IMR-90 (cell line): Measurements from ENCODE around the gene MOSPD3. TPM values are rescaled to one million over a fixed set of nuclear protein-coding genes. Genes with fewer than 3 reads are reported as not detected.

Experiments used
- ATAC-seq: fragments of 200-7000 bp; cut with Tn5 transposase; 2 replicates; pipeline ENCODE4 v1.9.1; 2020; ENCODE audit warnings: low read depth, mild to moderate bottlenecking, moderate library complexity
- BruUV-seq: library from RNA; stranded (reverse); fragments of 400-500 nt; replicated peaks from 2 replicates; lab custom pipeline; 2021; lab: Mats Ljungman, UMichigan
- CTCF ChIA-PET: fragments of 300-600 bp; formaldehyde crosslinking; extraction: SDS; loops from one replicate; lab custom pipeline; 2021; ENCODE audit warnings: antibody characterized with exemption; lab: Yijun Ruan, JAX
- POLR2A ChIA-PET: fragments of 300-600 bp; sonication (Branson Sonifier 250); formaldehyde crosslinking; loops from one replicate; lab custom pipeline; 2022; ENCODE audit warnings: antibody characterized with exemption; ENCODE audit not compliant: unreplicated experiment; lab: Charles Lee
- DNase-seq: peaks from one replicate; pipeline ENCODE4 v3.0.0; 2013
- H2AFZ ChIP-seq: replicated peaks from 2 replicates; pipeline ENCODE3; 2013; ENCODE audit warnings: low read length, mild to moderate bottlenecking; ENCODE audit not compliant: poor library complexity
- H2AK5ac ChIP-seq: 2 replicates; pipeline ENCODE4 v1.6.1; 2013; ENCODE audit warnings: low read depth, low read length, inconsistent platforms
- H2AK9ac ChIP-seq: replicated peaks from 2 replicates; pipeline ENCODE3; 2013; ENCODE audit warnings: mild to moderate bottlenecking, low read depth, low read length, moderate library complexity; ENCODE audit not compliant: poor library complexity
- H2BK120ac ChIP-seq: 2 replicates; pipeline ENCODE4 v1.6.1; 2013; ENCODE audit warnings: low read depth, low read length, inconsistent platforms
- H2BK15ac ChIP-seq: 3 replicates; pipeline ENCODE4 v1.6.1; 2013; ENCODE audit warnings: low read depth, low read length, inconsistent platforms
- H2BK20ac ChIP-seq: 2 replicates; pipeline ENCODE4 v1.6.1; 2013; ENCODE audit warnings: low read depth, mild to moderate bottlenecking, inconsistent platforms, low read length, moderate library complexity
- H2BK5ac ChIP-seq: 2 replicates; pipeline ENCODE4 v1.6.1; 2013; ENCODE audit warnings: mild to moderate bottlenecking, low read depth, low read length, inconsistent platforms; ENCODE audit not compliant: poor library complexity, severe bottlenecking
- H3K14ac ChIP-seq: replicated peaks from 2 replicates; pipeline ENCODE4 v1.6.1; 2013; ENCODE audit warnings: low read depth, low read length, inconsistent platforms
- H3K18ac ChIP-seq: 2 replicates; pipeline ENCODE4 v1.6.1; 2013; ENCODE audit warnings: low read depth, low read length, control low read depth
- H3K23ac ChIP-seq: 2 replicates; pipeline ENCODE4 v1.6.1; 2013; ENCODE audit warnings: low read depth, low read length, inconsistent platforms
- H3K27ac ChIP-seq: 2 replicates; pipeline ENCODE4 v1.5.1; 2013; ENCODE audit warnings: mild to moderate bottlenecking, control low read depth, low read length; ENCODE audit not compliant: insufficient read depth
- H3K27me3 ChIP-seq: 2 replicates; pipeline ENCODE4 v1.6.1; 2013; ENCODE audit warnings: low read length; ENCODE audit not compliant: control insufficient read depth, insufficient read depth
- H3K36me3 ChIP-seq: 2 replicates; pipeline ENCODE4 v1.6.1; 2013; ENCODE audit warnings: low read length, mixed read lengths; ENCODE audit not compliant: control insufficient read depth, insufficient read depth
- H3K4ac ChIP-seq: 2 replicates; pipeline ENCODE4 v1.6.1; 2013; ENCODE audit warnings: low read depth, low read length, inconsistent platforms
- H3K4me1 ChIP-seq: 2 replicates; pipeline ENCODE4 v1.6.1; 2013; ENCODE audit warnings: low read length, mixed read lengths; ENCODE audit not compliant: control insufficient read depth, insufficient read depth
- H3K4me2 ChIP-seq: 2 replicates; pipeline ENCODE4 v1.6.1; 2013; ENCODE audit warnings: low read depth, mild to moderate bottlenecking, control low read depth, low read length, moderate library complexity
- H3K4me3 ChIP-seq: 2 replicates; pipeline ENCODE4 v1.5.1; 2013; ENCODE audit warnings: low read depth, mild to moderate bottlenecking, control low read depth, low read length, moderate library complexity; ENCODE audit not compliant: insufficient read depth
- H3K56ac ChIP-seq: 2 replicates; pipeline ENCODE4 v1.6.1; 2013; ENCODE audit warnings: low read length, inconsistent platforms; ENCODE audit not compliant: insufficient read depth; ENCODE audit errors: extremely low read depth
- H3K79me1 ChIP-seq, 2 experiments: 2 replicates each; pipeline ENCODE4 v1.6.1; 2013; ENCODE audit warnings: low read length in 2 of 2, inconsistent platforms in 1 of 2, low read depth in 1 of 2
- H3K9ac ChIP-seq: 2 replicates; pipeline ENCODE4 v1.6.1; 2013; ENCODE audit warnings: low read depth, low read length, control low read depth
- H3K9me1 ChIP-seq: 2 replicates; pipeline ENCODE4 v1.6.1; 2013; ENCODE audit warnings: low read length, inconsistent platforms; ENCODE audit not compliant: insufficient read depth
- H3K9me3 ChIP-seq: 2 replicates; pipeline ENCODE4 v1.6.1; 2013; ENCODE audit warnings: low read length; ENCODE audit not compliant: control insufficient read depth, insufficient read depth
- H4K20me1 ChIP-seq: 2 replicates; pipeline ENCODE4 v1.6.1; 2013; ENCODE audit warnings: low read length, inconsistent platforms; ENCODE audit not compliant: insufficient read depth
- H4K5ac ChIP-seq: 2 replicates; pipeline ENCODE4 v1.6.1; 2013; ENCODE audit warnings: mild to moderate bottlenecking, low read depth, low read length, control low read depth
- H4K8ac ChIP-seq, 2 experiments: 2 replicates each; pipeline ENCODE4 v1.6.1; 2013; ENCODE audit warnings: low read depth in 2 of 2, low read length in 2 of 2, control low read depth in 1 of 2, inconsistent platforms in 1 of 2
- H4K91ac ChIP-seq: 2 replicates; pipeline ENCODE4 v1.6.1; 2013; ENCODE audit warnings: low read depth, low read length, inconsistent platforms; ENCODE audit not compliant: insufficient read depth
- BHLHE40 ChIP-seq: fragments of 150-350 bp; IDR thresholded peaks from 2 replicates; pipeline ENCODE4 v1.6.1; 2016; ENCODE audit warnings: mild to moderate bottlenecking, low read depth, low read length
- CHD1 ChIP-seq: IDR thresholded peaks from 2 replicates; pipeline ENCODE4 v1.6.1; 2012; ENCODE audit warnings: low read depth, low read length, improper control_type of control experiment
- FOS ChIP-seq: fragments of 150-350 bp; IDR thresholded peaks from 2 replicates; pipeline ENCODE4 v1.6.1; 2016; ENCODE audit warnings: low read depth, low read length
- MAZ ChIP-seq: IDR thresholded peaks from 2 replicates; pipeline ENCODE4 v1.6.1; 2012; ENCODE audit warnings: low read depth, mild to moderate bottlenecking, low read length, improper control_type of control experiment, moderate library complexity, borderline replicate concordance
- MXI1 ChIP-seq: IDR thresholded peaks from 2 replicates; pipeline ENCODE4 v1.6.1; 2012; ENCODE audit warnings: low read depth, mild to moderate bottlenecking, low read length, moderate library complexity, borderline replicate concordance
- NFE2L2 ChIP-seq: fragments of 150-350 bp; IDR thresholded peaks from 2 replicates; pipeline ENCODE4 v1.6.1; 2016; ENCODE audit warnings: low read depth, mild to moderate bottlenecking, low read length
- POLR2A ChIP-seq: IDR thresholded peaks from 2 replicates; pipeline ENCODE4 v1.6.1; 2012; ENCODE audit warnings: mild to moderate bottlenecking, low read depth, low read length
- RAD21 ChIP-seq: IDR thresholded peaks from 2 replicates; pipeline ENCODE4 v1.6.1; 2012; ENCODE audit warnings: low read length, improper control_type of control experiment
- RFX5 ChIP-seq: IDR thresholded peaks from 2 replicates; pipeline ENCODE4 v1.8.0; 2012; ENCODE audit warnings: low read depth, mild to moderate bottlenecking, low read length, moderate library complexity
- SMC3 ChIP-seq: fragments of 150-350 bp; IDR thresholded peaks from 2 replicates; pipeline ENCODE4 v1.6.1; 2016; ENCODE audit warnings: low read depth, mild to moderate bottlenecking, antibody characterized with exemption, low read length, moderate library complexity
- USF2 ChIP-seq: fragments of 150-350 bp; IDR thresholded peaks from 2 replicates; pipeline ENCODE4 v1.6.1; 2017; ENCODE audit warnings: mild to moderate bottlenecking, antibody characterized with exemption, low read length, low read depth
- WGBS, 2 experiments: methylation state at CpG; one replicate each; pipeline versions ENCODE4 v1.1.5 to v1.1.7; 2013; ENCODE audit warnings: missing lambda C conversion rate in 2 of 2; ENCODE audit not compliant: insufficient read length in 1 of 2; ENCODE audit errors: extremely low coverage in 2 of 2; 5-methylcytosine and 5-hydroxymethylcytosine counted together
- dilution Hi-C: fragments of 300-500 bp; cut with HindIII; formaldehyde crosslinking; loops from one replicate; pipeline ENCODE4 v1.14.3; 2018; ENCODE audit warnings: low sequenced_read_pairs; ENCODE audit not compliant: unreplicated experiment
- in situ Hi-C: fragments of 300-500 bp; cut with MboI; formaldehyde crosslinking; loops from 3 replicates; pipeline ENCODE4 v1.14.3; 2019; ENCODE audit warnings: low sequenced_read_pairs, inconsistent platforms, mixed read lengths
- intact Hi-C: fragments of 100-400 bp; cut with micrococcal nuclease; formaldehyde crosslinking; loops from 2 replicates; pipeline ENCODE4 v1.10.0; 2022
- polyA plus RNA-seq, 3 experiments: library from polyadenylated mRNA; depleted of rRNA; stranded (reverse); fragments of >200 nt; gene quantifications; 2 replicates each; pipeline ENCODE4 v1.2.3, GENCODE V29; 2012; ENCODE audit warnings: low replicate concordance in 1 of 3
- total RNA-seq: library from RNA; depleted of rRNA; stranded (reverse); fragments of >200 nt; gene quantifications from 2 replicates; pipeline ENCODE4 v1.2.3, GENCODE V29; 2012

Gene MOSPD3
- total and polyA plus RNA-seq, 2 of the 4 experiments (the other 2 are of a cell fraction) = 2.3 to 30.0 TPM

- TF ChIP-seq FOS = no peak
- TF ChIP-seq NFE2L2 = no peak
These were observed 20.8 kb downstream of the MOSPD3 start (continued) for GRCh38 chr7:100632951-100633717.

GRCh38 chr7:100639995-100640516 lies 27.7 kb downstream of the MOSPD3 start:
- dilution Hi-C loops = no loop called here
- no peak overlapping the region for H3K14ac ChIP-seq
- no peak overlapping the region for H3K4me2 ChIP-seq
- H2AFZ ChIP-seq = no peak overlapping the region
- H3K79me1 ChIP-seq = no peaks in the 10 kb centered on the region
- no peak overlapping the region for H4K8ac ChIP-seq
- no peaks in the 10 kb centered on the region for H3K9me1 ChIP-seq
- intact Hi-C loops = no loop called here
- H2BK120ac ChIP-seq = no peak overlapping the region
- H3K18ac ChIP-seq = no peak overlapping the region
- H3K4me1 ChIP-seq = no peaks in the 10 kb centered on the region
- H3K27me3 ChIP-seq = peaks cover 22% of the 10 kb centered on the region
- H3K4me3 ChIP-seq = no peak overlapping the region
- no peak overlapping the region for H2BK15ac ChIP-seq
- DNase-seq (no peak), ATAC-seq (no peak)
- no peak overlapping the region for H3K56ac ChIP-seq
- no peak overlapping the region for H2BK20ac ChIP-seq
- no peak overlapping the region for H4K5ac ChIP-seq
- WGBS, 2 experiments = 73% methylated on average over 10 of the region's 17 CpGs; no CpG with 5 or more reads in 1 of the 2 experiments
- POLR2A ChIA-PET = no interaction called here
- CTCF ChIA-PET = no interaction called here
- H2AK5ac ChIP-seq = no peak overlapping the region
- H4K20me1 ChIP-seq = no peaks in the 10 kb centered on the region
- H3K4ac ChIP-seq = no peak overlapping the region
- no peaks in the 10 kb centered on the region for H3K36me3 ChIP-seq
- H2BK5ac ChIP-seq = no peak overlapping the region
- H3K9ac ChIP-seq = no peak overlapping the region
- H3K27ac ChIP-seq = no peak overlapping the region
- in situ Hi-C loops = no loop called here
- no peak overlapping the region for H4K91ac ChIP-seq
- no TSS peak for BruUV-seq
- H3K23ac ChIP-seq = no peak overlapping the region
- H3K9me3 ChIP-seq = no peaks in the 10 kb centered on the region
- TF ChIP-seq MAZ (no peak), BHLHE40 (no peak), RAD21 (no peak), CHD1 (no peak), POLR2A (no peak), NFE2L2 (no peak), RFX5 (no peak), USF2 (no peak), MXI1 (no peak), SMC3 (no peak), FOS (no peak)
- no peak overlapping the region for H2AK9ac ChIP-seq
